ENCODE measurements around the gene SDK1.

- TF ChIP-seq CTCF (IDR thresholded peaks at IDR 0.05) (no peak), POLR2A (IDR thresholded peaks at IDR 0.05) (no peak), POLR2AphosphoS5 (IDR thresholded peaks at IDR 0.05; ENCODE audit: insufficient read depth in 1 of 2, low read depth in 1 of 2) (no peak)
Observed at GRCh38 chr7:3896169-3896765, 595.2 kb downstream of the SDK1 start.

All from vagina (tissue), 2 donors.